ENCODE measurements around the gene ODF4.

Gene ODF4

DNA sequence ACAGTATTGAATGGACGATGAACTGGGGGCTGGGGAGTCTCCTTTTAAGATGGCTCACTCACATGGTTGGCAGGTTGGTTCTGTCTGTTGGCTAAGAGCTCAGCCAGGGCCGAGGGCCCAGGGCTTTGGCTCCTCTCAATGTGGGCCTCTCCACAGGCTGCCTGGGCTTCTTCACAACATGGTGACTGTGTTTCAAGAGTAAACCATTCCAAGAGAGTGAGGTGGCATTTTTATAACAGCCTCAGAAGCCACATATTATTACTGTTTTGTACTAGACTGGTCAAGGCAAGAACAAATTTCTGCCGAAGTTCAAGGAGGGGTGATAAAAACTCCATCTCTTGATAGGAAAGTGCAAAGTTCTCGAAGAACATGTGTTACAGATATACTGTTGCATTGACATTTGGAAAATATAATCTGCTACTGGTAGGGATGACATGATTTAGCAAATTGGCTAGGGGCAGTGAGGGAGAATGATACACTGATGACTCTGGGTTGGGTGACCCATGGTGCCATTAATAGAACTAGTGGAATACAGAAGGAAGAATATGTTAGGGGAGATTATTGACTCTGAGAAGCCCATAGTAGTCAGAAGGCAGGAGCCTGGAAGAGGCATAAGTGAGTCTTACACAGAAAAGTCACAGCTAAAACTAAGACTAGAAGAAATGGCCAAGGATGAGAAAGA, 23.2 kb downstream of the ODF4 start:
- H3K4me3 ChIP-seq (ENCODE audit: control insufficient read depth, low read depth, low read length) = no peak overlapping the region
- TF ChIP-seq, protein P1, sequence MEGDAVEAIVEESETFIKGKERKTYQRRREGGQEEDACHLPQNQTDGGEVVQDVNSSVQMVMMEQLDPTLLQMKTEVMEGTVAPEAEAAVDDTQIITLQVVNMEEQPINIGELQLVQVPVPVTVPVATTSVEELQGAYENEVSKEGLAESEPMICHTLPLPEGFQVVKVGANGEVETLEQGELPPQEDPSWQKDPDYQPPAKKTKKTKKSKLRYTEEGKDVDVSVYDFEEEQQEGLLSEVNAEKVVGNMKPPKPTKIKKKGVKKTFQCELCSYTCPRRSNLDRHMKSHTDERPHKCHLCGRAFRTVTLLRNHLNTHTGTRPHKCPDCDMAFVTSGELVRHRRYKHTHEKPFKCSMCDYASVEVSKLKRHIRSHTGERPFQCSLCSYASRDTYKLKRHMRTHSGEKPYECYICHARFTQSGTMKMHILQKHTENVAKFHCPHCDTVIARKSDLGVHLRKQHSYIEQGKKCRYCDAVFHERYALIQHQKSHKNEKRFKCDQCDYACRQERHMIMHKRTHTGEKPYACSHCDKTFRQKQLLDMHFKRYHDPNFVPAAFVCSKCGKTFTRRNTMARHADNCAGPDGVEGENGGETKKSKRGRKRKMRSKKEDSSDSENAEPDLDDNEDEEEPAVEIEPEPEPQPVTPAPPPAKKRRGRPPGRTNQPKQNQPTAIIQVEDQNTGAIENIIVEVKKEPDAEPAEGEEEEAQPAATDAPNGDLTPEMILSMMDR (IDR thresholded peaks at IDR 0.05; ENCODE audit: control insufficient read depth, insufficient read depth, low read depth, low read length, missing control alignments) = no peak
- DNase-seq (ENCODE audit: low read depth) = no peak

DNA sequence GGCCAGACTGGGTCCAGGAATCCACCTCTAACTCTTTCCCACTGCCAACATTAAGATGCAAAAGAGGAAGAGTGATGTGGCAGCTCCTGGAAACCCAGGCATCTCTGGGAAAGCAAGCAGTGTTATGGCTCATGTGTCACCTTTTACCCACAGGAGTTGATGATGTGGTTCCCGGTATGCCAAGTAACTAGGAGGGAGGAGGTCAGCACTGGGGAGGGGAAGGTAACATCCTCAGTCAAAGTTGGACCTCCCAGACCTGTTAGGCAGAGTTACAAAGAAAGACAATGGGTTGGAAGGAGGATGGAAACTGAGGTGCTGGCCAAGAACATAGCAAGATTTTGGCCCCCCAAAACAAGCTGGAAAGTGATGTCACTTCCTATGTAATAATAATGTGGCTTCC, 25.5 kb downstream of the ODF4 start:
- TF ChIP-seq, protein P1 (IDR thresholded peaks at IDR 0.05; ENCODE audit: control insufficient read depth, insufficient read depth, low read depth, low read length, missing control alignments) = no peak
- no peak overlapping the region for H3K4me3 ChIP-seq (ENCODE audit: control insufficient read depth, low read depth, low read length)
- DNase-seq (ENCODE audit: low read depth) = no peak

DNA sequence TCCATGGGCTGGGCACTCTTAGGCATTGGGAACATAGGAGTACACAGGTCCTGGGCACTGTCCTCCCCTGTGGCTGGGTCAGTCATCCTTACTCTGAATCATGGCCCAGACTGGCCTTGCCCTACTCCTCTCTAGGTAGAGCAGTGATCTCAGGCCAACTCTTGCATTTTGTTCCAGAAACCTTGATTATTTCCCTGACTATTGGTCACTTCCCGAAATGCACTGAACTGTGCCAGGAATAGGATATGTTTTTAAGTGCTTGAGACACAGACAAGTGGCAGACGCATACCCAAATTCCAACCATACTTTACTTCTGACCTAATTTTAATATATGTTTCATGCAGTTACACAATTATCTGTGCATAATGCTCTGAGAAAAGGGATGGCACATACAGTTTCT, 26.6 kb downstream of the ODF4 start:
- no peak overlapping the region for H3K4me3 ChIP-seq (ENCODE audit: control insufficient read depth, low read depth, low read length)
- no peak for DNase-seq (ENCODE audit: low read depth)
- TF ChIP-seq, protein P1 (IDR thresholded peaks at IDR 0.05; ENCODE audit: control insufficient read depth, insufficient read depth, low read depth, low read length, missing control alignments) = no peak

DNA sequence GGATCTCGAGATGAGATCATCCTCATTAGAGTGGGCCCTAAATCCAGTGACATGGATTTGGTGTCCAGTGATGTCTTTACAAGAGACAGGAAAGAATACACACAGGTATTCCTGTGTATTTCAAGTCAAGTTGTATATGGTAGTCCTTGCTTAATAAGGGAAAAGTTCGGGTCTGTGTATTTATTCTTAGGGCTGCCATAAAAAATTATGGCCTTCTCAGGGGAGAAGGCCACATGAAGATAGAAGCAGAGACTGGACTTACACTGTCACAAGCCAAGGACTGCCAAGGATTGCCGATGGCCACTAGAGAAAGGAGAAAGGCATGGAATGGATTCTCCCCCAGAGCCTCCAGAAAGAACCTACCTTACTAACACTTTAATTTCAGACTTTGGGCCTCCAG, 28.6 kb downstream of the ODF4 start:
- no peak for DNase-seq (ENCODE audit: low read depth)
- H3K4me3 ChIP-seq (ENCODE audit: control insufficient read depth, low read depth, low read length) = no peak overlapping the region
- TF ChIP-seq, protein P1 (IDR thresholded peaks at IDR 0.05; ENCODE audit: control insufficient read depth, insufficient read depth, low read depth, low read length, missing control alignments) = no peak

DNA sequence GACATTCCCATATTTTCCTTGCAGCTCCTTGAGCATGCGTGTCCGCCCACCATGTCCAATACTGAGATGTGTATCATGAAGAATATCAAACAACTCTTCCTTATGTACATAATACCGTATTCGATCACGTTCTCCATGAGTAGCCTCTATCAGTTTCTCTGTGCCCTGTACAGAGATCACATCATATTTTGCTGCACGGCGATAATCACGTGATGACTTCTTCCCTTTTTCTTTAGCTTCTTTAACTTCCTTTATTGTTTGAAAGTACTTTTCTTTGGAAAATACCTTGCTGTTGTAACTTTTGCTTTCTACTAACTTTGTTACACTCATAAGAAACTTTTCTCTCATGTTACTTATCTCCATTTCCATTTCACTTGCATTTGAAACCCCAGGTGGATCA, 30.3 kb downstream of the ODF4 start:
- TF ChIP-seq, protein P1 (IDR thresholded peaks at IDR 0.05; ENCODE audit: control insufficient read depth, insufficient read depth, low read depth, low read length, missing control alignments) = no peak
- no peak for DNase-seq (ENCODE audit: low read depth)
- no peak overlapping the region for H3K4me3 ChIP-seq (ENCODE audit: control insufficient read depth, low read depth, low read length)

DNA sequence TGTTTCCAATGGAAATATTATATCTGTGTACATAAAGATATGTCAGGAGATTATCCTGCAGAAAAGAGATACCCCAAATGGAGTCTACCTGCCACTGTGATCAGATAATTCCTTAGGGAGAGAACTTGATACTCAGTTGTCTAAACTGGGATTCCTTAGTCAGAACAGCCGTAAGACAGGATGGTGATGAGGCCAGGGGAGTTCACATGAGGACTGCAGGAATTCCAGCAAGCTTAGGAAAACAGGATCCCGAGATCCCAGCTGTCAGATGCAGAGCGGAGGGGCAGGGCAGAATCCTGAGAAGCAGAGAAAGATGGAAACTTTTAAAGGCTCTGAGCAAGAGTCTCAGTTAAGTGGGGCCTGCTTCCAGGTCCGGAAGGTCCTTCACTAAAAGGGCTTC, 32.1 kb downstream of the ODF4 start:
- TF ChIP-seq, protein P1 (IDR thresholded peaks at IDR 0.05; ENCODE audit: control insufficient read depth, insufficient read depth, low read depth, low read length, missing control alignments) = no peak
- no peak overlapping the region for H3K4me3 ChIP-seq (ENCODE audit: control insufficient read depth, low read depth, low read length)
- DNase-seq (ENCODE audit: low read depth) = no peak

All from AG09309 (cell line).